ENCODE measurements around the gene ACTL6B.
A peak's percentile ranks its signal among the peaks of the same experiment; 100 is the strongest.
"Not testable (repeated sequence)": the region's sequence is repeated elsewhere in the genome, so short reads cannot be mapped to it uniquely, and the experiment has no call there.

ACTL6B gene

GRCh38 chr7:100655908-100656674 is at the start of gene ACTL6B:
ACTL6B (minus strand) TSS chr7:100656448; CDS start chr7:100656354, 94 bp downstream.
- no peak for DNase-seq (ENCODE audit: low read depth)

GRCh38 chr7:100705320-100705752 is 49.1 kb upstream of the ACTL6B start:
- peak; percentile 35 for DNase-seq (ENCODE audit: low read depth)

GRCh38 chr7:100701089-100701488 is 44.8 kb upstream of the ACTL6B start:
- DNase-seq (ENCODE audit: low read depth), result not testable (repeated sequence)

- DNase-seq (ENCODE audit: low read depth), result no peak
Observed at GRCh38 chr7:100699018-100699417, 42.8 kb upstream of the ACTL6B start.

- no peak for DNase-seq (ENCODE audit: low read depth)
Observed at GRCh38 chr7:100696123-100696521, 39.9 kb upstream of the ACTL6B start.

- DNase-seq (ENCODE audit: low read depth), result peak; percentile 61
Observed at GRCh38 chr7:100694098-100694745, 38.0 kb upstream of the ACTL6B start, which contains the start of gene GIGYF1. GIGYF1 (minus strand) TSS chr7:100694250; CDS start chr7:100688238, 6,012 bp downstream.

- DNase-seq (ENCODE audit: low read depth), result no peak
Observed at GRCh38 chr7:100693312-100694097, 37.3 kb upstream of the ACTL6B start.

- DNase-seq (ENCODE audit: low read depth), result no peak
Observed at GRCh38 chr7:100692578-100692961, 36.3 kb upstream of the ACTL6B start.

- peak; percentile 44 for DNase-seq (ENCODE audit: low read depth)
Observed at GRCh38 chr7:100691676-100692577, 35.7 kb upstream of the ACTL6B start.

- DNase-seq (ENCODE audit: low read depth), result no peak
Observed at GRCh38 chr7:100689230-100690135, 33.2 kb upstream of the ACTL6B start.

GRCh38 chr7:100688326-100688860 is 32.1 kb upstream of the ACTL6B start:
- no peak for DNase-seq (ENCODE audit: low read depth)

- DNase-seq (ENCODE audit: low read depth), result no peak
Observed at GRCh38 chr7:100687751-100688300, 31.6 kb upstream of the ACTL6B start.

GRCh38 chr7:100687261-100687660 is 31.0 kb upstream of the ACTL6B start:
- DNase-seq (ENCODE audit: low read depth), result no peak

GRCh38 chr7:100686822-100687211 is 30.6 kb upstream of the ACTL6B start:
- no peak for DNase-seq (ENCODE audit: low read depth)

- DNase-seq (ENCODE audit: low read depth), result no peak
Observed at GRCh38 chr7:100686201-100686821, 30.1 kb upstream of the ACTL6B start.

- no peak for DNase-seq (ENCODE audit: low read depth)
Observed at GRCh38 chr7:100685631-100686145, 29.4 kb upstream of the ACTL6B start.

GRCh38 chr7:100685049-100685605 is 28.9 kb upstream of the ACTL6B start:
- DNase-seq (ENCODE audit: low read depth), result no peak

- no peak for DNase-seq (ENCODE audit: low read depth)
Observed at GRCh38 chr7:100684534-100685042, 28.3 kb upstream of the ACTL6B start.
